NT2/D1 (cell line): ENCODE results near the gene PPID.

ENCODE experiments used
- SUZ12 ChIP-seq: IDR thresholded peaks from 2 replicates; pipeline ENCODE4 v1.6.1; 2011; ENCODE audit not compliant: insufficient read length, insufficient read depth; ENCODE audit errors: extremely low read depth
- YY1 ChIP-seq: IDR thresholded peaks from 2 replicates; pipeline ENCODE4 v1.6.1; 2011; ENCODE audit not compliant: insufficient read length, insufficient read depth
- ZNF274 ChIP-seq: IDR thresholded peaks from 2 replicates; pipeline ENCODE4 v1.6.1; 2011; ENCODE audit warnings: mild to moderate bottlenecking, low read depth, low read length

DNA sequence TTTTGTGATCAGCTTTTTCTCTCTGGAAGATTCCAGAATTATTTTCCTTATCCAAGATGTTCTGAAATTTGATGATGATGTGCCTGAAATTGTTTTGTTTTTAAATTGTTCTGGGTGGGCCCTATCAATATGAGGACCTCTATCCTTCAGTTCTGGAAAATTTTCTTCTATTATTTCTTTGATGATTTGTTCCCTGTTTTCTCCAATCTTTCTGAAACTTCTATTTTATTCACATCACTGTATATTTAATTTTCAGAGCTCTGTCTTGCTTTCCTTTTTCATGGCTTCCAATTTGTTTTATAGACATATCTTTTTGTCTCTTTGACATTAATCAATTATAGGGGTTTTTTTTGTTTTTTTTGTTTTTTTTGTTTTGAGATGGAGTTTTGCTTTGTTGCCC is 33.4 kb upstream of the PPID start:
- TF ChIP-seq ZNF274: no peak
- no peak for TF ChIP-seq SUZ12
- no peak for TF ChIP-seq YY1
